Activated CD4-positive, alpha-beta T cell treated with anti-CD3 and anti-CD28 coated beads, Interleukin-2, Interleukin-4, amounts not matched to agents 100 ng/mL and 50 ng/mL, durations not matched to agents 16 hours and 8 hours (primary cell): Measurements from ENCODE around the gene SF3A1.
A peak's percentile ranks its signal among the peaks of the same experiment; 100 is the strongest.

Experiments used
- DNase-seq: peaks from one replicate; pipeline ENCODE4 v3.0.0-alpha.2; 2020; ENCODE audit warnings: low spot score

The SF3A1 gene

GRCh38 chr22:30304495-30305244, 52.0 kb downstream of the SF3A1 start:
- no peak for DNase-seq

- no peak for DNase-seq
Measured at GRCh38 chr22:30302810-30303138, 53.9 kb downstream of the SF3A1 start.

- no peak for DNase-seq
Measured at GRCh38 chr22:30301995-30302809, 54.5 kb downstream of the SF3A1 start.

- DNase-seq, result no peak
Measured at GRCh38 chr22:30299322-30299721, 57.4 kb downstream of the SF3A1 start.

GRCh38 chr22:30297991-30298701, 58.5 kb downstream of the SF3A1 start:
- no peak for DNase-seq

GRCh38 chr22:30297276-30297990, 59.3 kb downstream of the SF3A1 start:
- DNase-seq, result no peak

GRCh38 chr22:30296833-30297232, 59.9 kb downstream of the SF3A1 start:
- DNase-seq, result no peak

GRCh38 chr22:30296324-30296723, 60.4 kb downstream of the SF3A1 start:
- DNase-seq, result no peak

GRCh38 chr22:30295576-30295975, 61.1 kb downstream of the SF3A1 start:
- no peak for DNase-seq

- no peak for DNase-seq
Measured at GRCh38 chr22:30294830-30295229, 61.9 kb downstream of the SF3A1 start.

GRCh38 chr22:30294066-30294465, 62.6 kb downstream of the SF3A1 start:
- DNase-seq, result no peak

- DNase-seq, result no peak
Measured at GRCh38 chr22:30293026-30293425, 63.7 kb downstream of the SF3A1 start.

- DNase-seq, result no peak
Measured at GRCh38 chr22:30292069-30292970, 64.4 kb downstream of the SF3A1 start.

GRCh38 chr22:30291058-30291892, 65.4 kb downstream of the SF3A1 start:
- DNase-seq, result no peak

- DNase-seq, result no peak
Measured at GRCh38 chr22:30290342-30291057, 66.2 kb downstream of the SF3A1 start.

- no peak for DNase-seq
Measured at GRCh38 chr22:30289980-30290313, 66.7 kb downstream of the SF3A1 start.

- peak; percentile 94 for DNase-seq
Measured at GRCh38 chr22:30289141-30289979, 67.3 kb downstream of the SF3A1 start, which contains the start of gene CASTOR1. Gene CASTOR1, minus strand, starts transcription at chr22:30289505. Its CDS starts 8 bp downstream, at chr22:30289497.

- DNase-seq, result no peak
Measured at GRCh38 chr22:30288419-30289140, 68.1 kb downstream of the SF3A1 start.
